Fibroblast of lung (primary cell): ENCODE data around the gene MBTPS2. TPM values are rescaled to one million over a fixed set of nuclear protein-coding genes. Genes with fewer than 3 reads are reported as not detected.

Experiments
- DNase-seq, 2 donors: peaks; one replicate each; pipeline versions ENCODE4 v3.0.0 to v3.0.0-alpha.2; 2010; ENCODE audit warnings: low read depth in 2 of 2
- H2AFZ ChIP-seq: 2 replicates; pipeline ENCODE4 v1.5.1; 2012; ENCODE audit warnings: low read length, control low read depth, inconsistent platforms
- H3K27ac ChIP-seq: 2 replicates; pipeline ENCODE4 v1.5.1; 2011; ENCODE audit warnings: low read length, control low read depth; ENCODE audit not compliant: insufficient read depth
- H3K27me3 ChIP-seq: 2 replicates; pipeline ENCODE4 v1.5.1; 2011; ENCODE audit warnings: mild to moderate bottlenecking, low read length; ENCODE audit not compliant: control insufficient read depth, insufficient read depth
- H3K36me3 ChIP-seq: 2 replicates; pipeline ENCODE4 v1.5.1; 2011; ENCODE audit warnings: low read length; ENCODE audit not compliant: control insufficient read depth, insufficient read depth
- H3K4me1 ChIP-seq: 2 replicates; pipeline ENCODE4 v1.5.1; 2011; ENCODE audit warnings: low read length; ENCODE audit not compliant: control insufficient read depth, insufficient read depth; ENCODE audit errors: extremely low read depth
- H3K4me2 ChIP-seq: 2 replicates; pipeline ENCODE4 v1.5.1; 2011; ENCODE audit warnings: low read length, control low read depth; ENCODE audit not compliant: insufficient read depth; ENCODE audit errors: extremely low read depth
- H3K4me3 ChIP-seq, 4 experiments: fragments of 200-600 bp in 1 of 4; sonication (generic) in 1 of 4; replicated peaks in 1 of 4; 2 replicates each; pipeline ENCODE4 v1.5.1; 2011 to 2016; ENCODE audit warnings: low read length in 4 of 4, low read depth in 3 of 4, mild to moderate bottlenecking in 3 of 4, control low read depth in 2 of 4, inconsistent platforms in 1 of 4, mixed read lengths in 1 of 4; ENCODE audit not compliant: insufficient read depth in 1 of 4; ENCODE audit errors: control extremely low read depth in 1 of 4
- H3K79me2 ChIP-seq: 2 replicates; pipeline ENCODE4 v1.5.1; 2012; ENCODE audit warnings: mild to moderate bottlenecking, low read length, inconsistent platforms; ENCODE audit not compliant: control insufficient read depth, insufficient read depth
- H3K9ac ChIP-seq: 2 replicates; pipeline ENCODE4 v1.5.1; 2011; ENCODE audit warnings: mild to moderate bottlenecking, low read length, control low read depth; ENCODE audit not compliant: insufficient read depth
- H3K9me3 ChIP-seq: 2 replicates; pipeline ENCODE4 v1.5.1; 2012; ENCODE audit warnings: low read depth, low read length; ENCODE audit not compliant: control insufficient read depth, insufficient read depth
- H4K20me1 ChIP-seq: 2 replicates; pipeline ENCODE4 v1.5.1; 2011; ENCODE audit warnings: low read length; ENCODE audit not compliant: control insufficient read depth, insufficient read depth; ENCODE audit errors: extremely low read depth
- EZH2 ChIP-seq: IDR thresholded peaks from 2 replicates; pipeline ENCODE4 v1.5.1; 2012; ENCODE audit warnings: low read length, control low read depth, mild to moderate bottlenecking; ENCODE audit errors: missing control alignments
- polyA plus RNA-seq, 2 donors: library from polyadenylated mRNA; depleted of rRNA in 1 of 2; stranded (reverse) in 1 of 2; unstranded in 1 of 2; fragments of >200 nt; gene quantifications; 2 replicates each; pipeline ENCODE4 v1.2.1, GENCODE V29; 2011 to 2012; ENCODE audit warnings: missing spikeins in 1 of 2
- total RNA-seq: library from RNA; depleted of rRNA; stranded (reverse); fragments of >200 nt; gene quantifications from 2 replicates; pipeline ENCODE4 v1.2.1, GENCODE V29; 2014
- TF ChIP-seq, protein P1 (sequence below), 2 donors: IDR thresholded peaks in 1 of 2; conservative IDR thresholded peaks in 1 of 2; 1 replicate in 1 of 2; 2 replicates in 1 of 2; pipeline ENCODE4 v1.5.1; 2011 to 2012; ENCODE audit warnings: low read length in 2 of 2, control low read depth in 1 of 2, inconsistent platforms in 1 of 2, low read depth in 1 of 2, mild to moderate bottlenecking in 1 of 2

MBTPS2 gene
- total and polyA plus RNA-seq, 2 donors (not counting 1 experiment from before 2014, with no cell fraction given): 13.0 to 31.9 TPM

GRCh38 chrX:21821875-21822274, 17.5 kb upstream of the MBTPS2 start:
- H3K36me3 ChIP-seq: no peaks in the 10 kb centered on the region
- no peaks in the 10 kb centered on the region for H3K9me3 ChIP-seq
- H3K4me2 ChIP-seq: no peak overlapping the region
- no peaks in the 10 kb centered on the region for H4K20me1 ChIP-seq
- DNase-seq: no peak
- no peaks in the 10 kb centered on the region for H3K27me3 ChIP-seq
- no peak overlapping the region for H3K27ac ChIP-seq
- H3K4me3 ChIP-seq: no peak overlapping the region
- no peaks in the 10 kb centered on the region for H3K79me2 ChIP-seq
- no peak for TF ChIP-seq EZH2
- TF ChIP-seq, protein P1, sequence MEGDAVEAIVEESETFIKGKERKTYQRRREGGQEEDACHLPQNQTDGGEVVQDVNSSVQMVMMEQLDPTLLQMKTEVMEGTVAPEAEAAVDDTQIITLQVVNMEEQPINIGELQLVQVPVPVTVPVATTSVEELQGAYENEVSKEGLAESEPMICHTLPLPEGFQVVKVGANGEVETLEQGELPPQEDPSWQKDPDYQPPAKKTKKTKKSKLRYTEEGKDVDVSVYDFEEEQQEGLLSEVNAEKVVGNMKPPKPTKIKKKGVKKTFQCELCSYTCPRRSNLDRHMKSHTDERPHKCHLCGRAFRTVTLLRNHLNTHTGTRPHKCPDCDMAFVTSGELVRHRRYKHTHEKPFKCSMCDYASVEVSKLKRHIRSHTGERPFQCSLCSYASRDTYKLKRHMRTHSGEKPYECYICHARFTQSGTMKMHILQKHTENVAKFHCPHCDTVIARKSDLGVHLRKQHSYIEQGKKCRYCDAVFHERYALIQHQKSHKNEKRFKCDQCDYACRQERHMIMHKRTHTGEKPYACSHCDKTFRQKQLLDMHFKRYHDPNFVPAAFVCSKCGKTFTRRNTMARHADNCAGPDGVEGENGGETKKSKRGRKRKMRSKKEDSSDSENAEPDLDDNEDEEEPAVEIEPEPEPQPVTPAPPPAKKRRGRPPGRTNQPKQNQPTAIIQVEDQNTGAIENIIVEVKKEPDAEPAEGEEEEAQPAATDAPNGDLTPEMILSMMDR (conservative IDR thresholded peaks at IDR 0.05 in 1 of 2, IDR thresholded peaks at IDR 0.05 in 1 of 2; ENCODE audit: low read depth in 1 of 2, low read length in 2 of 2): no peak
- no peak overlapping the region for H2AFZ ChIP-seq
- no peak overlapping the region for H3K9ac ChIP-seq
- no peaks in the 10 kb centered on the region for H3K4me1 ChIP-seq

DNA sequence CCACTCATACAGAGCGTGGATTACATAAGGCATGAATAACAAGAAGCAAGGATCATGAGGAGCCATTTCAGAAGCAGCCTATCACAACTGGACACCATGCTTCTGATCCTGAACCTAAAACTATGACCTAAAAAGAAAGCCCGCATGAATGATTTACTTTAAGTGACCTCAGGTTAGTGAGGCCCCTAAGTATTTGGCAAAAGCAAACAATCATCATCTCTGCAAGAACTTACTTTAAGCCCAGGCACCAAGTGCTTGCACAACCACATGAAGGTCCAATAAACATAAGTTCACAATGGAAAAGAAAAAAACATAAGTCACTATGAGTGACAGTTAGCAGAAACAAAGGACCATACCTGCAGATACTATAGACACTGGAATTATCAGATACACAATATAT, 7.9 kb upstream of the MBTPS2 start:
- H4K20me1 ChIP-seq: no peaks in the 10 kb centered on the region
- no peaks in the 10 kb centered on the region for H3K4me1 ChIP-seq
- no peaks in the 10 kb centered on the region for H3K36me3 ChIP-seq
- no peak overlapping the region for H3K9ac ChIP-seq
- no peak for DNase-seq
- TF ChIP-seq, protein P1 (conservative IDR thresholded peaks at IDR 0.05 in 1 of 2, IDR thresholded peaks at IDR 0.05 in 1 of 2; ENCODE audit: low read depth in 1 of 2, low read length in 2 of 2): no peak
- TF ChIP-seq EZH2: no peak
- no peaks in the 10 kb centered on the region for H3K79me2 ChIP-seq
- H2AFZ ChIP-seq: no peak overlapping the region
- H3K27ac ChIP-seq: no peak overlapping the region
- no peaks in the 10 kb centered on the region for H3K27me3 ChIP-seq
- no peak overlapping the region for H3K4me3 ChIP-seq
- H3K4me2 ChIP-seq: no peak overlapping the region
- H3K9me3 ChIP-seq: no peaks in the 10 kb centered on the region

GRCh38 chrX:21837056-21837455, 2.4 kb upstream of the MBTPS2 start:
- Histone ChIP-seq H3K79me2 (peaks cover 12% of the 10 kb centered on the region), H3K4me3 (no peak overlapping the region), H3K4me1 (peaks cover 2% of the 10 kb centered on the region), H3K36me3 (no peaks in the 10 kb centered on the region), H3K27ac (no peak overlapping the region), H2AFZ (no peak overlapping the region), H4K20me1 (no peaks in the 10 kb centered on the region), H3K27me3 (no peaks in the 10 kb centered on the region), H3K9ac (no peak overlapping the region), H3K4me2 (no peak overlapping the region), H3K9me3 (no peaks in the 10 kb centered on the region)
- TF ChIP-seq EZH2: no peak
- TF ChIP-seq, protein P1 (conservative IDR thresholded peaks at IDR 0.05 in 1 of 2, IDR thresholded peaks at IDR 0.05 in 1 of 2; ENCODE audit: low read depth in 1 of 2, low read length in 2 of 2): no peak
- DNase-seq: no peak
